NCI-H524 treated with DMSO at 0.1 percent for 48 hours (cell line): ENCODE results near the gene AMN.

Source experiments
- DNase-seq: peaks from one replicate; lab custom pipeline; 2025; lab: John Stamatoyannopoulos, UW

Gene AMN

GRCh38 chr14:102928412-102929240 is 6.2 kb downstream of the AMN start:
- peak; percentile 25 for DNase-seq

GRCh38 chr14:102929241-102930137 is 7.0 kb downstream of the AMN start:
- DNase-seq = no peak

GRCh38 chr14:102930138-102930752 is 7.8 kb downstream of the AMN start:
- no peak for DNase-seq

GRCh38 chr14:102930753-102931579 is 8.5 kb downstream of the AMN start:
- DNase-seq = no peak

- DNase-seq = no peak
Measured at GRCh38 chr14:102931580-102932285, 9.3 kb downstream of the AMN start.

- DNase-seq = no peak
Measured at GRCh38 chr14:102932484-102933248, 10.2 kb downstream of the AMN start.

- no peak for DNase-seq
Measured at GRCh38 chr14:102933618-102934231, 11.3 kb downstream of the AMN start.

- DNase-seq = no peak
Measured at GRCh38 chr14:102935756-102936155, 13.3 kb downstream of the AMN start.

- DNase-seq = no peak
Measured at GRCh38 chr14:102937331-102938175, 15.1 kb downstream of the AMN start.

- no peak for DNase-seq
Measured at GRCh38 chr14:102938191-102938590, 15.7 kb downstream of the AMN start.

- DNase-seq = no peak
Measured at GRCh38 chr14:102939329-102939728, 16.9 kb downstream of the AMN start.

GRCh38 chr14:102939820-102940561 is 17.5 kb downstream of the AMN start:
- DNase-seq = no peak

- DNase-seq = no peak
Measured at GRCh38 chr14:102940729-102941362, 18.4 kb downstream of the AMN start.

- no peak for DNase-seq
Measured at GRCh38 chr14:102941419-102942011, 19.1 kb downstream of the AMN start.

- no peak for DNase-seq
Measured at GRCh38 chr14:102942069-102942468, 19.6 kb downstream of the AMN start.

- DNase-seq = no peak
Measured at GRCh38 chr14:102943454-102943853, 21.0 kb downstream of the AMN start.

GRCh38 chr14:102943979-102944378 is 21.5 kb downstream of the AMN start:
- DNase-seq = no peak
